ENCODE measurements around the gene TMEM178B. TPM values are rescaled to one million over a fixed set of nuclear protein-coding genes. Genes with fewer than 3 reads are reported as not detected.

Gene TMEM178B
- total and polyA plus RNA-seq, 2 donors (not counting 1 experiment from before 2014, with no cell fraction given): 0.28 to 0.96 TPM

DNA sequence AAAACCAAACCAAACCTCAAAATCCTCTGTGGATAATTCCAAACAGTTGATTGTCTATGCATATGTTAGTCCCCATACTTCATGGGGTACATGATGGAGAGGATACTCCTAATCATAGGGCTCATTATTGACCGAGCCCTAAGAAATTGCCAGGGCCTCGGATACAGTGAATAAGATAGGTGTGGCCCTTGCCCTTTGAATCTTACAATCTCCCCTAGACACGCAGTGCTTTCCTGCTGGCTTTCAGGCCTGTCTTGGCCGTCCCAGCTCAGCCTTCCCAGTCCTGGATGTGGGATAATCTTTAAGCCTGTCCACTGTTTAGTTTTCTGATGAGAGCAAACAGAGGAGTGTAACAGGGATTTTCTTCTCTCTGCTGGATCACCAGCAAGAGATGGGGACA, 161.8 kb downstream of the TMEM178B start:
- peaks cover 0 to 2% (median 0%) of the 10 kb centered on the region in 4 experiments for H3K27me3 ChIP-seq (replicated peaks in 1 of 4; ENCODE audit: control extremely low read depth in 1 of 4, control insufficient read depth in 3 of 4, insufficient read depth in 4 of 4, low read length in 3 of 4)
- Mint-ChIP-seq H3K27me3 (peaks cover 21% of the 10 kb centered on the region), H3K9me3 (ENCODE audit: insufficient read depth) (no peaks in the 10 kb centered on the region), H3K27ac (no peak overlapping the region), H3K4me3 (no peak overlapping the region), H3K4me1 (no peaks in the 10 kb centered on the region)
- H2AFZ ChIP-seq (ENCODE audit: insufficient read depth, low read depth, low read length, poor library complexity, severe bottlenecking): no peak overlapping the region
- no peak overlapping the region for H3K27ac ChIP-seq (ENCODE audit: low read length in 2 of 2)
- no peak for ATAC-seq (ENCODE audit: low read depth)
- WGBS (ENCODE audit: insufficient coverage): 100% methylated on average over 1 of the region's 4 CpGs
- ChIA-PET CTCF (no interaction called here), POLR2A (no interaction called here)
- H3K9ac ChIP-seq (ENCODE audit: low read length): no peak overlapping the region
- H3K4me1 ChIP-seq (ENCODE audit: control insufficient read depth in 2 of 2, insufficient read depth in 2 of 2, low read length in 2 of 2): no peaks in the 10 kb centered on the region
- intact Hi-C loops (cut with micrococcal nuclease): no loop called here
- H3K36me3 ChIP-seq (replicated peaks in 1 of 2; ENCODE audit: control extremely low read depth in 1 of 2, control insufficient read depth in 1 of 2, extremely low read depth in 1 of 2, insufficient read depth in 2 of 2, low read length in 1 of 2): no peaks in the 10 kb centered on the region
- no peaks in the 10 kb centered on the region for H3K9me3 ChIP-seq (ENCODE audit: control extremely low read depth in 1 of 3, control insufficient read depth in 2 of 3, insufficient read depth in 1 of 3, low read length in 2 of 3)
- no peak overlapping the region for H3K4me3 ChIP-seq (ENCODE audit: control extremely low read depth in 1 of 5, extremely low read depth in 1 of 5, insufficient read depth in 1 of 5, low read depth in 2 of 5, low read length in 4 of 5)
- H3K4me2 ChIP-seq (replicated peaks; ENCODE audit: low read depth, low read length, poor library complexity, severe bottlenecking): no peak overlapping the region
- DNase-seq: no peak
- H3K79me2 ChIP-seq (ENCODE audit: control insufficient read depth, insufficient read depth, low read length): no peaks in the 10 kb centered on the region
- no peaks in the 10 kb centered on the region for H4K20me1 ChIP-seq (ENCODE audit: control insufficient read depth, insufficient read depth, low read length, poor library complexity, severe bottlenecking)
- TF ChIP-seq EZH2 (IDR thresholded peaks at IDR 0.05; ENCODE audit: borderline replicate concordance, insufficient read depth, low read depth, low read length, poor library complexity, severe bottlenecking): no peak
- TF ChIP-seq, protein P1, sequence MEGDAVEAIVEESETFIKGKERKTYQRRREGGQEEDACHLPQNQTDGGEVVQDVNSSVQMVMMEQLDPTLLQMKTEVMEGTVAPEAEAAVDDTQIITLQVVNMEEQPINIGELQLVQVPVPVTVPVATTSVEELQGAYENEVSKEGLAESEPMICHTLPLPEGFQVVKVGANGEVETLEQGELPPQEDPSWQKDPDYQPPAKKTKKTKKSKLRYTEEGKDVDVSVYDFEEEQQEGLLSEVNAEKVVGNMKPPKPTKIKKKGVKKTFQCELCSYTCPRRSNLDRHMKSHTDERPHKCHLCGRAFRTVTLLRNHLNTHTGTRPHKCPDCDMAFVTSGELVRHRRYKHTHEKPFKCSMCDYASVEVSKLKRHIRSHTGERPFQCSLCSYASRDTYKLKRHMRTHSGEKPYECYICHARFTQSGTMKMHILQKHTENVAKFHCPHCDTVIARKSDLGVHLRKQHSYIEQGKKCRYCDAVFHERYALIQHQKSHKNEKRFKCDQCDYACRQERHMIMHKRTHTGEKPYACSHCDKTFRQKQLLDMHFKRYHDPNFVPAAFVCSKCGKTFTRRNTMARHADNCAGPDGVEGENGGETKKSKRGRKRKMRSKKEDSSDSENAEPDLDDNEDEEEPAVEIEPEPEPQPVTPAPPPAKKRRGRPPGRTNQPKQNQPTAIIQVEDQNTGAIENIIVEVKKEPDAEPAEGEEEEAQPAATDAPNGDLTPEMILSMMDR (IDR thresholded peaks at IDR 0.05): no peak

DNA sequence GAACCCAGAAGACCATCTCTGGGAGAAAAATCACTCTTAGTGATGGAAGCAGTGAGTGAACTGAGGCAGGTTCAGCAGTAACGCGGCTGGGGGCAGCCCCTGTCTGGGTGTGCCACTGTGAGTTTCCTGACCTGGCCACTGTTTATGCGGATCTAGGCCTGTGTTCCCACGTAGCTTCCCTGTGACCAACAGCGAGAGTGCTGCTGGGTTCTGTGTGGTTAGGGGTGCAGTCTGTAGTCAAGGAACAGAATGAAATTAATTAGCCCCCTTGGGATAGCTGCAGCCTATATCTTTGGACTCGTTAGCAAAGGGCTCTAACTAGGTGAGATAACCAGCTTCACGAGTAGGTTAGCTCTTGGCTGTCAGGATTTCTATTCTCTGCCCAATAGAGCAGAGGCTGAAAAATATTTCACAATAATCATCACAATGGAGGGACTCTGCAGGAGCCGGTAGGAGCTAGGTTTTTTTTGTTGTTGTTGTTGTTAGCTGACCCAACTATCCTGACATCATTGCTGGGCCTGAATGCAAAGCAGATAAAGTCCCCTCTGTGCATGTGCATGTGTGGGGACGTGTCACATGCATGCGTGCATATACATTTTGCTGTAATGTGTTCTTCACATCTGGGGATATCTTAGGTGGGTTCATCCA, 164.9 kb downstream of the TMEM178B start:
- ATAC-seq (ENCODE audit: low read depth): no peak
- POLR2A ChIA-PET: no interaction called here

More for the DNA sequence above, 164.9 kb downstream of the TMEM178B start:
- Histone ChIP-seq H3K27me3 (replicated peaks in 1 of 4; ENCODE audit: control extremely low read depth in 1 of 4, control insufficient read depth in 3 of 4, insufficient read depth in 4 of 4, low read length in 3 of 4) (peaks cover 0 to 2% (median 0%) of the 10 kb centered on the region in 4 experiments), H3K36me3 (replicated peaks in 1 of 2; ENCODE audit: control extremely low read depth in 1 of 2, control insufficient read depth in 1 of 2, extremely low read depth in 1 of 2, insufficient read depth in 2 of 2, low read length in 1 of 2) (no peaks in the 10 kb centered on the region), H3K4me2 (replicated peaks; ENCODE audit: low read depth, low read length, poor library complexity, severe bottlenecking) (no peak overlapping the region), H3K4me3 (ENCODE audit: control extremely low read depth in 1 of 5, extremely low read depth in 1 of 5, insufficient read depth in 1 of 5, low read depth in 2 of 5, low read length in 4 of 5) (no peak overlapping the region), H3K9me3 (ENCODE audit: control extremely low read depth in 1 of 3, control insufficient read depth in 2 of 3, insufficient read depth in 1 of 3, low read length in 2 of 3) (no peaks in the 10 kb centered on the region), H3K9ac (ENCODE audit: low read length) (no peak overlapping the region), H2AFZ (ENCODE audit: insufficient read depth, low read depth, low read length, poor library complexity, severe bottlenecking) (no peak overlapping the region), H4K20me1 (ENCODE audit: control insufficient read depth, insufficient read depth, low read length, poor library complexity, severe bottlenecking) (no peaks in the 10 kb centered on the region), H3K4me1 (ENCODE audit: control insufficient read depth in 2 of 2, insufficient read depth in 2 of 2, low read length in 2 of 2) (no peaks in the 10 kb centered on the region), H3K79me2 (ENCODE audit: control insufficient read depth, insufficient read depth, low read length) (no peaks in the 10 kb centered on the region), H3K27ac (ENCODE audit: low read length in 2 of 2) (no peak overlapping the region)
- DNase-seq: no peak
- CTCF ChIA-PET: no interaction called here
- H3K4me3 Mint-ChIP-seq: no peak overlapping the region
- no peaks in the 10 kb centered on the region for H3K4me1 Mint-ChIP-seq
- no peaks in the 10 kb centered on the region for H3K9me3 Mint-ChIP-seq (ENCODE audit: insufficient read depth)
- peaks cover 8% of the 10 kb centered on the region for H3K27me3 Mint-ChIP-seq
- TF ChIP-seq EZH2 (IDR thresholded peaks at IDR 0.05; ENCODE audit: borderline replicate concordance, insufficient read depth, low read depth, low read length, poor library complexity, severe bottlenecking): no peak
- TF ChIP-seq, protein P1 (IDR thresholded peaks at IDR 0.05): no peak
- H3K27ac Mint-ChIP-seq: no peak overlapping the region
- intact Hi-C loops (cut with micrococcal nuclease): no loop called here
- WGBS (ENCODE audit: insufficient coverage): 69% methylated on average over 8 of the region's 10 CpGs

Measured in B cell (primary cell).